Caco-2 (cell line): Measurements from ENCODE around the gene DCAF8. TPM values are rescaled to one million over a fixed set of nuclear protein-coding genes. Genes with fewer than 3 reads are reported as not detected.

Experiments used
- BruUV-seq: library from RNA; stranded (reverse); fragments of 400-500 nt; replicated peaks from 2 replicates; lab custom pipeline; 2021; lab: Mats Ljungman, UMichigan
- CTCF ChIA-PET: fragments of 300-600 bp; sonication (Branson Sonifier 250); formaldehyde crosslinking; loops from one replicate; lab custom pipeline; 2022; ENCODE audit warnings: antibody characterized with exemption; lab: Charles Lee
- POLR2A ChIA-PET: fragments of 300-600 bp; sonication (Branson Sonifier 250); formaldehyde crosslinking; loops from one replicate; lab custom pipeline; 2022; ENCODE audit warnings: antibody characterized with exemption; lab: Charles Lee
- DNase-seq, 2 experiments: peaks; one replicate each; pipeline versions ENCODE4 v3.0.0 to v3.0.0-alpha.2; 2020 to 2022
- H3K27me3 ChIP-seq: replicated peaks from 2 replicates; pipeline ENCODE4 v1.6.0; 2011; ENCODE audit warnings: low read length; ENCODE audit not compliant: control insufficient read depth, insufficient read depth
- H3K36me3 ChIP-seq: 2 replicates; pipeline ENCODE4 v1.5.1; 2011; ENCODE audit warnings: low read length; ENCODE audit not compliant: control insufficient read depth, insufficient read depth
- H3K4me1 ChIP-seq: fragments of 250-450 bp; sonication (Bioruptor Pico); 2 replicates; pipeline ENCODE4 v1.5.1; 2020; ENCODE audit warnings: mild to moderate bottlenecking
- H3K4me3 ChIP-seq: 2 replicates; pipeline ENCODE4 v1.5.1; 2011; ENCODE audit warnings: low read depth, mild to moderate bottlenecking, control low read depth, low read length
- H3K9me3 ChIP-seq: fragments of 250-450 bp; sonication (Bioruptor Pico); 2 replicates; pipeline ENCODE4 v1.5.1; 2020; ENCODE audit warnings: mild to moderate bottlenecking, moderate library complexity
- H3K27ac Mint-ChIP-seq: one replicate; pipeline ENCODE4 v1.8.0; 2022; ENCODE audit warnings: mixed read lengths; ENCODE audit not compliant: unreplicated experiment
- H3K27me3 Mint-ChIP-seq: one replicate; pipeline ENCODE4 v1.8.0; 2022; ENCODE audit warnings: mixed read lengths; ENCODE audit not compliant: insufficient read depth, unreplicated experiment
- H3K36me3 Mint-ChIP-seq: one replicate; pipeline ENCODE4 v1.8.0; 2022; ENCODE audit warnings: mild to moderate bottlenecking, mixed read lengths; ENCODE audit not compliant: insufficient read depth, unreplicated experiment
- H3K4me1 Mint-ChIP-seq: one replicate; pipeline ENCODE4 v1.8.0; 2022; ENCODE audit warnings: low read depth, mixed read lengths; ENCODE audit not compliant: unreplicated experiment
- H3K4me3 Mint-ChIP-seq: one replicate; pipeline ENCODE4 v1.8.0; 2022; ENCODE audit warnings: mild to moderate bottlenecking, moderate library complexity, mixed read lengths; ENCODE audit not compliant: unreplicated experiment
- H3K9me3 Mint-ChIP-seq: one replicate; pipeline ENCODE4 v1.8.0; 2022; ENCODE audit warnings: mixed read lengths; ENCODE audit not compliant: unreplicated experiment
- intact Hi-C: fragments of 100-400 bp; cut with micrococcal nuclease; formaldehyde crosslinking; loops from one replicate; pipeline ENCODE4 v1.10.0; 2022; ENCODE audit not compliant: unreplicated experiment
- total RNA-seq: library from RNA; stranded (reverse); gene quantifications from 2 replicates; pipeline ENCODE4 v1.2.3, GENCODE V29; 2022
- TF ChIP-seq, protein P1 (sequence below), 2 experiments: fragments of 200-600 bp in 1 of 2; IDR thresholded peaks; 1 replicate in 1 of 2; 2 replicates in 1 of 2; pipeline versions ENCODE4 v1.5.1 to v1.8.0; 2011 to 2022; ENCODE audit warnings: antibody characterized with exemption in 1 of 2, control low read depth in 1 of 2, inconsistent platforms in 1 of 2, low read depth in 1 of 2, low read length in 1 of 2, mild to moderate bottlenecking in 1 of 2, moderate library complexity in 1 of 2; ENCODE audit not compliant: insufficient read depth in 1 of 2, severe bottlenecking in 1 of 2, unreplicated experiment in 1 of 2

Gene DCAF8
- total RNA-seq, 1 experiment from 2014 or later: 112 TPM

DNA sequence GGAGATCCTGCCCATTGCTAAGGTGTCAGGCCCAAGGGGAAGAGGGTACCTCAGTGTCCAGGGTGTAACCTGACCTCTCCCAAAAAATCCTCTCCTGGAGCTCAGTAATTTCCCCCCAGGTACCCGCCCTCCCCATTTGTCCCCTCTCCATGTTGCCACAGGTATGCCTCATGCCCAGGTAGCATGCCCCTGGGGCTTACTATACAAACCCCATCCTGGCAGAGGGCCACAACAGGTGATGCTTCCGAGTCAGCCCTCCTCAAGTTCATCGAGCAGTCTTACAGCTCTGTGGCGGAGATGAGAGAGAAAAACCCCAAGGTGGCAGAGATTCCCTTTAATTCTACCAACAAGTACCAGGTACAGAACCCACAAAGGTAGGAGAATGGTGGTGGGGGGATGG lies 95.3 kb downstream of the DCAF8 start:
- Mint-ChIP-seq H3K4me1 (no peaks in the 10 kb centered on the region), H3K27me3 (peaks cover 2% of the 10 kb centered on the region), H3K36me3 (no peaks in the 10 kb centered on the region), H3K27ac (no peak overlapping the region), H3K9me3 (no peaks in the 10 kb centered on the region), H3K4me3 (no peak overlapping the region)
- Histone ChIP-seq H3K4me3 (no peak overlapping the region), H3K4me1 (no peaks in the 10 kb centered on the region), H3K27me3 (no peaks in the 10 kb centered on the region), H3K36me3 (no peaks in the 10 kb centered on the region), H3K9me3 (no peaks in the 10 kb centered on the region)
- intact Hi-C loops: no loop called here
- no TSS peak for BruUV-seq
- CTCF ChIA-PET: interaction anchor here (0.8 to 1.0 kb wide), 2 partner anchors 26 to 39 kb away, joined by 3 read pairs; no protein-coding TSS in a partner anchor
- TF ChIP-seq, protein P1, sequence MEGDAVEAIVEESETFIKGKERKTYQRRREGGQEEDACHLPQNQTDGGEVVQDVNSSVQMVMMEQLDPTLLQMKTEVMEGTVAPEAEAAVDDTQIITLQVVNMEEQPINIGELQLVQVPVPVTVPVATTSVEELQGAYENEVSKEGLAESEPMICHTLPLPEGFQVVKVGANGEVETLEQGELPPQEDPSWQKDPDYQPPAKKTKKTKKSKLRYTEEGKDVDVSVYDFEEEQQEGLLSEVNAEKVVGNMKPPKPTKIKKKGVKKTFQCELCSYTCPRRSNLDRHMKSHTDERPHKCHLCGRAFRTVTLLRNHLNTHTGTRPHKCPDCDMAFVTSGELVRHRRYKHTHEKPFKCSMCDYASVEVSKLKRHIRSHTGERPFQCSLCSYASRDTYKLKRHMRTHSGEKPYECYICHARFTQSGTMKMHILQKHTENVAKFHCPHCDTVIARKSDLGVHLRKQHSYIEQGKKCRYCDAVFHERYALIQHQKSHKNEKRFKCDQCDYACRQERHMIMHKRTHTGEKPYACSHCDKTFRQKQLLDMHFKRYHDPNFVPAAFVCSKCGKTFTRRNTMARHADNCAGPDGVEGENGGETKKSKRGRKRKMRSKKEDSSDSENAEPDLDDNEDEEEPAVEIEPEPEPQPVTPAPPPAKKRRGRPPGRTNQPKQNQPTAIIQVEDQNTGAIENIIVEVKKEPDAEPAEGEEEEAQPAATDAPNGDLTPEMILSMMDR (IDR thresholded peaks at IDR 0.05; ENCODE audit: insufficient read depth in 1 of 2, low read depth in 1 of 2, low read length in 1 of 2, severe bottlenecking in 1 of 2, unreplicated experiment in 1 of 2): no peak
- DNase-seq: no peak
- POLR2A ChIA-PET: no interaction called here

DNA sequence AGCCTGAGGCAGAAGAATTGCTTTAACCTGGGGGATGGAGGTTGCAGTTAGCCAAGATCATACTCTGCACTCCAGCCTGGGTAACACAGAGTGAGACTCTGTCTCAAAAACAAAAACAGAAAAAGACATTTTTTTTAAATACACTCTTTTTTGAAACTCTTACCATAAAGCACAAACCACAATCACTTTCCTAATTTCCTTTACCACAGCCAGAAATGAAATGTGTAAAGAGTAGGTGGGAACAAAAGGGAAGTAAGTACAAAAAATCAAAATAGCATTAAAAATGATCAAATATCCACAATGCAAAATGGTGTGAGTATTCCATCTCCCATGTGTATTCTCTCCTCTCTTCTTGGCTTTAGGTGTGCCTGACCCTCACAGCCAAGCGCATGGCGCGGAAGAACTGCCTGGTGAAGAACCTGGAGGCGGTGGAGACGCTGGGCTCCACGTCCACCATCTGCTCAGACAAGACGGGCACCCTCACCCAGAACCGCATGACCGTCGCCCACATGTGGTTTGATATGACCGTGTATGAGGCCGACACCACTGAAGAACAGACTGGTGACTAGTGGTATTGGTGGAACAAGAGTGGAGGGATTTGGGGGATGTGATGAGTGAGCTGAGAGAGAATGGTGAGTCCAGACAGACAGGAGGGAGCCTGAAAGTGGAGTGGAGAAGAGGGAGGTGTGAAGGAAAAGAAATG lies 96.0 kb downstream of the DCAF8 start:
- BruUV-seq: no TSS peak
- no peak for DNase-seq
- ChIA-PET CTCF (interaction anchor here (0.8 kb wide), 1 partner anchor 27 kb away, joined by 3 read pairs; no protein-coding TSS in a partner anchor), POLR2A (no interaction called here)
- TF ChIP-seq, protein P1 (IDR thresholded peaks at IDR 0.05; ENCODE audit: insufficient read depth in 1 of 2, low read depth in 1 of 2, low read length in 1 of 2, severe bottlenecking in 1 of 2, unreplicated experiment in 1 of 2): no peak
- Mint-ChIP-seq H3K36me3 (no peaks in the 10 kb centered on the region), H3K27me3 (peaks cover 2% of the 10 kb centered on the region), H3K4me3 (no peak overlapping the region), H3K4me1 (no peaks in the 10 kb centered on the region), H3K9me3 (no peaks in the 10 kb centered on the region), H3K27ac (no peak overlapping the region)
- Histone ChIP-seq H3K27me3 (no peaks in the 10 kb centered on the region), H3K4me3 (no peak overlapping the region), H3K36me3 (no peaks in the 10 kb centered on the region), H3K9me3 (no peaks in the 10 kb centered on the region), H3K4me1 (no peaks in the 10 kb centered on the region)
- intact Hi-C loops: no loop called here

Other genes with a start within 250 kb of the DCAF8 start
- 5.5 and 5.7 TPM in 2 replicates for gene PIGM, start 230.6 kb downstream of the DCAF8 start, total RNA-seq
- gene KCNJ10, start 192.4 kb downstream of the DCAF8 start, total RNA-seq: 0.58 and 0.68 TPM in 2 replicates
- gene KCNJ9, start 181.0 kb downstream of the DCAF8 start, total RNA-seq: not detected in 2 replicates
- gene IGSF8, start 163.9 kb downstream of the DCAF8 start, total RNA-seq: 15.4 and 16.0 TPM in 2 replicates
- 0.36 TPM in 1 of 2 replicates, not detected in the other for gene ATP1A2, start 146.8 kb downstream of the DCAF8 start, total RNA-seq
- not detected in 2 replicates for gene ATP1A4, start 110.9 kb downstream of the DCAF8 start, total RNA-seq
- gene CASQ1, start 72.0 kb downstream of the DCAF8 start, total RNA-seq: not detected in 2 replicates
- gene PEA15, start 57.2 kb downstream of the DCAF8 start, total RNA-seq: 84.9 and 85.1 TPM in 2 replicates
- 56.3 and 59.3 TPM in 2 replicates for gene PEX19, start 22.6 kb upstream of the DCAF8 start, total RNA-seq
- gene COPA, start 80.7 kb upstream of the DCAF8 start, total RNA-seq: 153 and 155 TPM in 2 replicates
- 89.5 and 102 TPM in 2 replicates for gene NCSTN, start 80.8 kb upstream of the DCAF8 start, total RNA-seq
- gene NHLH1, start 104.5 kb upstream of the DCAF8 start, total RNA-seq: 0.28 and 0.36 TPM in 2 replicates
- gene VANGL2, start 138.0 kb upstream of the DCAF8 start, total RNA-seq: 3.2 and 3.4 TPM in 2 replicates